ENCODE results near the gene SLC46A1.

The SLC46A1 gene

DNA sequence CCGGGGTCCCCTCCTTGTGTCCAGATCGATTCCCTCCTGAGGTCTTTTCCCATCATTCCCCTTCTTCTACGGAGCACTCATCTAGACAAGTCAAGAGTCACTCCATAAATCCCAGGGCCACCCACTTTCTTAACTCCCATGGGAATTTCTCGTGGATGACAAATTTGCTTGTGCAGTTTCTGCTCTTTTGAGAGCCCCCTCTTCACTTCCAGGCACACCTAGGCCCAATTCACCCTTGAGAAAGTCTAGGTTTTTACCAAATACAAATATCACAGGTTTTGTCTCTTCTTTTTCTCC lies 48.2 kb downstream of the SLC46A1 start:
- ChIA-PET POLR2A (interaction anchor here (0.6 to 3.8 kb wide), 14 partner anchors 11 to 317 kb away, joined by 3 to 64 read pairs (median 4); partner anchors contain the start of genes IFT20, SARM1, SLC46A1 and TNFAIP1), CTCF (interaction anchor here (0.6 to 1.0 kb wide), 2 partner anchors 9 to 54 kb away, joined by 3 to 6 read pairs; no protein-coding TSS in a partner anchor)
- no peak for DNase-seq (ENCODE audit: extremely low spot score)
- TF ChIP-seq ELF4 (IDR thresholded peaks at IDR 0.05) = no peak
- no peak for TF ChIP-seq BHLHE40 (IDR thresholded peaks at IDR 0.05; ENCODE audit: borderline replicate concordance)
- TF ChIP-seq SUZ12 (IDR thresholded peaks at IDR 0.05) = no peak
- no peak for TF ChIP-seq NFRKB (IDR thresholded peaks at IDR 0.05)
- no peak for TF ChIP-seq CTBP1 (IDR thresholded peaks at IDR 0.05; ENCODE audit: borderline replicate concordance)
- no peak for TF ChIP-seq LEF1 (IDR thresholded peaks at IDR 0.05; ENCODE audit: borderline replicate concordance)
- TF ChIP-seq FOXA1 (IDR thresholded peaks at IDR 0.05) = no peak
- TF ChIP-seq FOXM1 (IDR thresholded peaks at IDR 0.05; ENCODE audit: borderline replicate concordance) = no peak
- TF ChIP-seq, protein P1, sequence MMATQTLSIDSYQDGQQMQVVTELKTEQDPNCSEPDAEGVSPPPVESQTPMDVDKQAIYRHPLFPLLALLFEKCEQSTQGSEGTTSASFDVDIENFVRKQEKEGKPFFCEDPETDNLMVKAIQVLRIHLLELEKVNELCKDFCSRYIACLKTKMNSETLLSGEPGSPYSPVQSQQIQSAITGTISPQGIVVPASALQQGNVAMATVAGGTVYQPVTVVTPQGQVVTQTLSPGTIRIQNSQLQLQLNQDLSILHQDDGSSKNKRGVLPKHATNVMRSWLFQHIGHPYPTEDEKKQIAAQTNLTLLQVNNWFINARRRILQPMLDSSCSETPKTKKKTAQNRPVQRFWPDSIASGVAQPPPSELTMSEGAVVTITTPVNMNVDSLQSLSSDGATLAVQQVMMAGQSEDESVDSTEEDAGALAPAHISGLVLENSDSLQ (IDR thresholded peaks at IDR 0.05) = no peak
- TF ChIP-seq FOXK2 (IDR thresholded peaks at IDR 0.05) = no peak
- no peak for TF ChIP-seq ARNT (IDR thresholded peaks at IDR 0.05)
- TF ChIP-seq HDGF (IDR thresholded peaks at IDR 0.05; ENCODE audit: borderline replicate concordance) = no peak
- no peak for TF ChIP-seq SP1 (IDR thresholded peaks at IDR 0.05)
- no peak for TF ChIP-seq ZNF384 (IDR thresholded peaks at IDR 0.05)
- TF ChIP-seq L3MBTL2 (conservative IDR thresholded peaks at IDR 0.05) = no peak
- no peak for TF ChIP-seq TARDBP (IDR thresholded peaks at IDR 0.05)

DNA sequence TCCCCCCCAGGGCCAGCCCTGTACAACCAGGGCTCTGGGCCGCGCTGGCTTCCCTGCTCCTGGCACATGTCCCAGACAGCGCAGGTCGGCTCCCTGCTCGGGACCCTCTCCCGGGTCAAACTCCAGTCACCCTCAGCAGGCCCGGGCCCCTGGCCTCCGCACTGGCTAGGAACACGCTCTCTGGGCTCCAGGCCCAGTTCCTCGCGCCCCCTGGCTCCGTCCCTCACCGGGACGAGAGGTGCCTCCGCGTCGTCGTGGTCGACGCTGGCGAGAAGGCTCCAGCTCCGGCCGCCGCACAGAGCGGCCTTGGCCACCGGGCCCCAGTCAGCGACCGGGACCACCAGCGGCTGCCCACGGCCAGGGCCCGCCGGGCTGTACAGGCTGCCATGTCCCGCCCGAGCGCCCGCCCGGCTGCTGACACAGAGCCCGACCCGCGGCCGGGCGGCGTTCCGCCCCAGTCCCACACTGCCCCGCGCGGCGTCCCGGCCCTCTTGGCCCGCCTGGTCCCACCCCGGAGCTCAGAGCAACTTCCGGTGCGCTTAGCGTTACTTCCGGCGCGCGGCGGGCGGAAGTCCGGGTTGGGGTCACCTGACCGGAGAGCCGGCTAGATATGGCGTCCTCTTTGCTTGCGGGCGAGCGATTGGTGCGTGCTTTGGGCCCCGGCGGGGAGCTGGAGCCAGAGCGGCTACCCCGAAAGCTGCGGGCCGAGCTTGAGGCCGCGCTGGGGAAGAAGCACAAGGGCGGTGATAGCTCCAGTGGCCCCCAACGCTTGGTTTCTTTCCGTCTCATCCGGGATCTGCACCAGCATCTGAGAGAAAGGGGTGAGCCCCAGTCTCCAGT lies 48.7 kb downstream of the SLC46A1 start, which contains the start of gene POLDIP2:
Gene POLDIP2, minus strand, starts transcription at position 467 of the 840 bp plus-strand sequence. Its CDS starts 79 bp downstream, at position 388.
- DNase-seq (ENCODE audit: extremely low spot score) = peak; percentile 92
- ChIA-PET CTCF (interaction anchor here (0.6 to 1.0 kb wide), 3 partner anchors 9 to 119 kb away, joined by 3 to 6 read pairs (median 3); no protein-coding TSS in a partner anchor), POLR2A (interaction anchor here (0.6 to 3.8 kb wide), 15 partner anchors 10 to 1942 kb away, joined by 3 to 64 read pairs (median 4); partner anchors contain the start of genes IFT20, SARM1, SLC46A1 and TNFAIP1)
- TF ChIP-seq SUZ12 (IDR thresholded peaks at IDR 0.05) = no peak
- TF ChIP-seq ELF4 (IDR thresholded peaks at IDR 0.05) = peak; percentile 80
- TF ChIP-seq LEF1 (IDR thresholded peaks at IDR 0.05; ENCODE audit: borderline replicate concordance) = 0 out of 2 replicates have a peak, but pooled peaks have one; percentile 23
- no peak for TF ChIP-seq NFRKB (IDR thresholded peaks at IDR 0.05)
- TF ChIP-seq L3MBTL2 (conservative IDR thresholded peaks at IDR 0.05) = peak; percentile 58
- peak; percentile 34; the same call in 1 of the 2 replicates for TF ChIP-seq CTBP1 (IDR thresholded peaks at IDR 0.05; ENCODE audit: borderline replicate concordance)
- TF ChIP-seq, protein P1 (IDR thresholded peaks at IDR 0.05) = peak; percentile 65
- no peak for TF ChIP-seq SP1 (IDR thresholded peaks at IDR 0.05)

DNA sequence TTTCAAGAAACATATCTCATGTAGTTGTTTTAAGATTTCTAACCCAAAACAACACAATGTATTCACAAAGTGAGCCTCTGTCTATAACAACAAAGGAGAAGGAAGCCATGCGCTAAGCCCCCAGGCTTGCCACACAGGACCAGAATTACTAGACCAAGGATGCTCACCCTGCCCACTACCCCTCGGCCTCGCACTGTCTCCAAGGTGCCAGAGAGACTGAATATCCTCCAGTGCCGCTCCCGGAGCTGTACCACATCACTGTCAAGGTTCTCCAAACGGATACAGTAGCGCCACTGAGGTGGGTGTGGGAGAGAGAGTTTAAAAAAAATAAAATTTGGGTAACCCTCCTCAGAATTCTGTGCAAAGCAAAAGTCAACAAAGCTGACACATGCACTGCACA lies 55.7 kb downstream of the SLC46A1 start:
- CTCF ChIA-PET = no interaction called here
- TF ChIP-seq LEF1 (IDR thresholded peaks at IDR 0.05; ENCODE audit: borderline replicate concordance) (no peak), FOXA1 (IDR thresholded peaks at IDR 0.05) (no peak), FOXK2 (IDR thresholded peaks at IDR 0.05) (no peak), FOXM1 (IDR thresholded peaks at IDR 0.05; ENCODE audit: borderline replicate concordance) (no peak), SUZ12 (IDR thresholded peaks at IDR 0.05) (no peak), ELF4 (IDR thresholded peaks at IDR 0.05) (no peak), CTBP1 (IDR thresholded peaks at IDR 0.05; ENCODE audit: borderline replicate concordance) (no peak), L3MBTL2 (conservative IDR thresholded peaks at IDR 0.05) (no peak), TARDBP (IDR thresholded peaks at IDR 0.05) (no peak), NFRKB (IDR thresholded peaks at IDR 0.05) (no peak), ARNT (IDR thresholded peaks at IDR 0.05) (no peak), BHLHE40 (IDR thresholded peaks at IDR 0.05; ENCODE audit: borderline replicate concordance) (no peak), HDGF (IDR thresholded peaks at IDR 0.05; ENCODE audit: borderline replicate concordance) (no peak)
- TF ChIP-seq, protein P1 (IDR thresholded peaks at IDR 0.05) = no peak
- POLR2A ChIA-PET = interaction anchor here (0.8 to 1.0 kb wide), 2 partner anchors 15 to 67 kb away, joined by 3 read pairs; partner anchors contain the start of genes IFT20 and TNFAIP1
- DNase-seq (ENCODE audit: extremely low spot score) = no peak

DNA sequence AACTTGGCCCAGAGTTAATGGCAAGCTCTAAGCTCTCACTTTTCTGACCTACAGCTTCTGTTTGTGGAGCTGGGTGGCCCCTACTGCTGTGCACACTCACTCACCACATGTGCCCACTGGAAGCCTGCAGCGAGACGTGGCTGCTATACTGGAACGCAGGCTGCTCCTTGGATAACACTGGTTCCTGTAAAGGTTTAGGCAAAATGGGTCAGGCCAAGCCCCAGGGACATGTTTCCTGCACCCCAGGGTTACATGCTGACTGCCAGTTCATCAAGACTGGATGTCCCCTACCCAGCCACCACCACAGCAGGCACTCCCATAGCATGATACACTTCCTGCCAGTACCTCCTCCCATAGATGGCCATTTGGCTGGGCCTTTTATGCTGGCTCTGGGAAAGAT lies 57.0 kb downstream of the SLC46A1 start:
- DNase-seq (ENCODE audit: extremely low spot score) = no peak
- no peak for TF ChIP-seq SP1 (IDR thresholded peaks at IDR 0.05)
- TF ChIP-seq FOXM1 (IDR thresholded peaks at IDR 0.05; ENCODE audit: borderline replicate concordance) = no peak
- TF ChIP-seq HDGF (IDR thresholded peaks at IDR 0.05; ENCODE audit: borderline replicate concordance) = no peak
- no peak for TF ChIP-seq ELF4 (IDR thresholded peaks at IDR 0.05)
- no peak for TF ChIP-seq FOXA1 (IDR thresholded peaks at IDR 0.05)
- TF ChIP-seq, protein P1 (IDR thresholded peaks at IDR 0.05) = no peak
- no peak for TF ChIP-seq SUZ12 (IDR thresholded peaks at IDR 0.05)
- no peak for TF ChIP-seq BHLHE40 (IDR thresholded peaks at IDR 0.05; ENCODE audit: borderline replicate concordance)
- ChIA-PET CTCF (no interaction called here), POLR2A (interaction anchor here (4.0 kb wide), 1 partner anchor 8 kb away, joined by 36 read pairs; the partner anchor contains the start of gene POLDIP2)

Data from HEK293T (cell line).